C4-2B (cell line): ENCODE data around the gene DEDD2.

Experiments used
- ZFX ChIP-seq: fragments of 450-650 bp; IDR thresholded peaks from 2 replicates; pipeline ENCODE4 v1.6.1; 2017
- TF ChIP-seq, protein P1 (sequence below): fragments of 450-650 bp; conservative IDR thresholded peaks from 2 replicates; pipeline ENCODE4 v1.5.1; 2017; ENCODE audit warnings: mild to moderate bottlenecking

DNA sequence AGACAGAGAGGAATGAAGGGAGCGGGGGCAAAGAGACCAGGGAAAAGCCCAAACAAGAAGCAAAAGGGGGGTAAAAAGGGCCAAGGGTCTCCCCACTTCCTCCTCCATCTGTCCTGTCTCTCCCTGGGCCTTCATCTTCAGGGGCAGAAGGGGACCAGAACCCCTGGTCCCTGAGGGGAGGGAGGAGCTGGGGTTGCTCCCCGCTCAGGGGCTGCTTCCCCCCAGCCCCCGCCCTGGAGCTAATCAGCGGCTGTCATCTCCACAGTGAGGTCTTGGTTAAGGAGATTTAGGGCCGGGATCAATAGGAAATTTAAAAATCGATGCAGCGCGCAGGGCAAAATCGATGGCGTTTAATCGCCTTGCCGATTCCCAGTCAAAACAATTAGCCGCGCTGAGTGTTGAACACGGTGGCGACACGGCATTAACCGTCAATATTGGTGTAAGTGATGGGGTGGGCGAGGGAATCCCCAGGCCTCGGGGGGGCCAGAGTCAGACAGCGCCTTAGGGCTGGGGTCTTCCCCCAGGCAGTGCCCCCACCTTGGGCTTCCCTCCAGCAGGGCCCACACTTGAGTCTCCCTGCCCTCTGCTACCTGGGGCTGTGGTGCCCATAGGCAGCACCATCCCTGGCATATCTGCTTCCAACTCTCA, 55.7 kb downstream of the DEDD2 start:
- TF ChIP-seq, protein P1, sequence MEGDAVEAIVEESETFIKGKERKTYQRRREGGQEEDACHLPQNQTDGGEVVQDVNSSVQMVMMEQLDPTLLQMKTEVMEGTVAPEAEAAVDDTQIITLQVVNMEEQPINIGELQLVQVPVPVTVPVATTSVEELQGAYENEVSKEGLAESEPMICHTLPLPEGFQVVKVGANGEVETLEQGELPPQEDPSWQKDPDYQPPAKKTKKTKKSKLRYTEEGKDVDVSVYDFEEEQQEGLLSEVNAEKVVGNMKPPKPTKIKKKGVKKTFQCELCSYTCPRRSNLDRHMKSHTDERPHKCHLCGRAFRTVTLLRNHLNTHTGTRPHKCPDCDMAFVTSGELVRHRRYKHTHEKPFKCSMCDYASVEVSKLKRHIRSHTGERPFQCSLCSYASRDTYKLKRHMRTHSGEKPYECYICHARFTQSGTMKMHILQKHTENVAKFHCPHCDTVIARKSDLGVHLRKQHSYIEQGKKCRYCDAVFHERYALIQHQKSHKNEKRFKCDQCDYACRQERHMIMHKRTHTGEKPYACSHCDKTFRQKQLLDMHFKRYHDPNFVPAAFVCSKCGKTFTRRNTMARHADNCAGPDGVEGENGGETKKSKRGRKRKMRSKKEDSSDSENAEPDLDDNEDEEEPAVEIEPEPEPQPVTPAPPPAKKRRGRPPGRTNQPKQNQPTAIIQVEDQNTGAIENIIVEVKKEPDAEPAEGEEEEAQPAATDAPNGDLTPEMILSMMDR = no peak
- no peak for TF ChIP-seq ZFX
